NCI-H2081 (cell line): Measurements from ENCODE around the gene ALK.
"Not testable (repeated sequence)": the region's sequence is repeated elsewhere in the genome, so short reads cannot be mapped to it uniquely, and the experiment has no call there.

ENCODE experiments used
- DNase-seq, 2 experiments: peaks; one replicate each; lab custom pipeline; 2025; lab: John Stamatoyannopoulos, UW

The ALK gene

DNA sequence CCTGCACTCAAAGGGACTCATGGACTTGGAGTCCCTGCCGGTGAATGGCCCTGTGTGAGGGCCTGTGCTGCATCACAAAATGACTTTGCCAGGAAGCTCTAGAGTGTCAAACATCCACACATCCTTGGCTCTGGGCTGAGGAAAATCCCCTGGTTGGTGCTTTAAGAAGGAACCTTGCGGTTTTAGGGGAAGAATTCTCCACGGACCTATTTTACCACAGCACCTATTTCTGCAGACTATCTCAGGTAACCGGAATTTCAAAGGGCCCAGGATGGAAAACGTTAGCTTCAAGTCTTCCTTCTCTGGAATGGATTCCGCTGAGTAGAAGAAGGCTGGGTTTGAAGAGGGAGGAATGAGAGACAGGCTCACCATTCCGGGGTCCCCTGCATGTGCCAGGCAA lies 166.2 kb downstream of the ALK start:
- DNase-seq: no peak

DNA sequence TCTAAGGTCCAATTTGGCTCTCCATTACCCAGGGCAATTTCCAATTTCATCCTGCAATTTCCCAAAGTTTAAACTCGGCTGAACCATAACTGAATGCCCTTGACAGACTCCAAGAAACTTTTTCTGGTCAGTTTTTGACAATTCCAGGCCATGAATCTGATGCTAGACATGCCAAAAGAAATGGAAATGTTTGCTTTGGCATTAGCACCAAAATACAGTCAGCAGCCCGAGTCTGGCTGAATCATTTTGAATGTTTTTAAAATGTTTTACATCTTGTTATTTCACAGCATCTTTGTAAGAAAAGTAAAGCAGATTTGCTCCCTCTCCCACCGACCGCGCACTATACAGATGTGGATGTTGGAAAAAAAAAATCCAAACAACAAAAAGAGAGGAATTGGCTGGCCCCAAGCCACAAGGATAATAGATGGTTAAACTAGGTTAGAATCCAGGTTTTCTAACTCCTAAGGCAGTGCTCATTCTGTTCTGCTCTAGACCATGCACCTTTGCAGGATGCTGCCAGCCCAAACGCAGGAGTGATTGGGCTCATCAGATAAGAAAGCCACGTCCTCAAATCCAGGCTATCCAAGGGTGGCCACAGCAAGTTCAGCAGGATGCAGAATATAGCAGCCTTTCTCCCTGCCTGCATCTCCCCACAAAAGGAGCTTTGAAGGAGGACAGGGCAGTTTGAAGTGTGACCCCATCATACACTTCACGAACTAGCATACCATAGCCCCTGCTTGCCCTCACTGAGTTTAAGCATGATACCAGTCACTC lies 167.5 kb downstream of the ALK start:
- DNase-seq: no peak

DNA sequence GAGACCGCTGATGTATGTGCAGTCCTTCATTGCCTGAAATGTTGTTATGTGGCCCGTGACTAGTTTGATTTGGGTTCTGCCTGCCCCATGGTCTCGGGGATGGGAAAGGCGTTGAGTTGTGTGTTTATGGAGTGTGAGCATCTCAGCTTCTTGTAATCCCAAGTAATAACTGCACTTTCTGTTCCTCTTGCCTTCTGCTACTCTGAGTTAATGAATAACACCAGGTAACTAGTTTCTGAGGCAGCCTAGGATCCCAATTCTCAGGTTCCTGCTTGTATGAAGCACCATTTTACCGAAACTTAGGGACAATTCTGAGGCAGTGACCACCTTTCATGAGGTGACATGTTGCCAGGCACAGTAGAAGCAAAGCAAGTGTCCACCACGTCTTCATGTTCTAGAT lies 170.0 kb downstream of the ALK start:
- DNase-seq: no peak

DNA sequence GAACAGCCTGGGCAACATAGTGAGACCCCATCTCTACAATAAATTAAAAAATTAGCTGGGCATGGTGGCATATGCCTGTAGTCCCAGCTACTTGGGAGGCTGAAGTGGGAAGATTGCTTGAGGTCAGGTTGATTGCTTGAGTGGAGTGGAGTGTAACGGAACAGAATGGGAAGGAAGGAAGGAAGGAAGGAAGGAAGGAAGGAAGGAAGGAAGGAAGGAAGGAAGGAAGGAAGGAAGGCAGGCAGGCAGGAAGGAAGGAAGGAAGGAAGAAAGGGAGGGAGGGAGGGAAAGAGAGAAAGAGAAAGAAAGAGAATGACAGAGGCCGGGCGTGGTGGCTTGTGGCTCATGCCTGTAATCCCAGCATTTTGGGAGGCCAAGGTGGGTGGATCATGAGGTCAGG lies 170.9 kb downstream of the ALK start:
- DNase-seq: not testable (repeated sequence)

DNA sequence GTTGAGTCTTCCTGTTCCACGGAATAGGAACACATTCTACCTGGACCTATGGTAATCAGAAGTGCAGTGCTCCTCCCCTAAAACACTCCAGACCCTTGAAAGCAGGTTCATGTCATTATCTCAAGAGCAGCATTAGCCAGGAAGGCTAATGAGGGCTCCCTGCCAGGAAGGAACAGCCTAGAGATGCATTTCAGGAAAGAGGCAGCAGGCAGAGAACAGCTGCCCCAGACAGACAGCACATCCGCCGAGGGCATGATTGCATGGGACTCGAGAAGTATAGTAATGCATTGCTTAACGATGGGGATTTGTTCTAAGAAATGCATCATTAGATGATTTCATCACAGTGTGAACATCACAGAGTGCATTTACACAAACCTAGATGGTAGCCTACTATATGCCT lies 171.5 kb downstream of the ALK start:
- DNase-seq: no peak

DNA sequence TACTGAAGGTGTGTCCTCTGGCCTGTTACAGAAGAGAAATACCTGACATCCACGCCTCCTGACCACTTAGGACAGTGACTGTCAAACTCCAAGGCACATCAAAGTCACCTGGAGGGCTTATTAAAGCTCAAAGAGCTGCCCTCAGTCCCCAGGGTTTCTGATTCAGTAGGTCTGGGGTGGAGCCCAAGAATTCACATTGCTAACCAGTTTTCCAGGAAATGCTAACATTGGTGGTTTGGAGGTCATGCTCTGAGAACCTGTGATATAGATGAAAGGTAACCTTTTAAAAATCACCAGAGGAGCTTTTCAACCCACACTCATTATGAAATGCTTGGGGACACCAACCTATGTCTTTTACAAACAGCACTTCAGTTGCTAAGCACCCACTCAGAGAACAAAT lies 172.3 kb downstream of the ALK start:
- no peak for DNase-seq

DNA sequence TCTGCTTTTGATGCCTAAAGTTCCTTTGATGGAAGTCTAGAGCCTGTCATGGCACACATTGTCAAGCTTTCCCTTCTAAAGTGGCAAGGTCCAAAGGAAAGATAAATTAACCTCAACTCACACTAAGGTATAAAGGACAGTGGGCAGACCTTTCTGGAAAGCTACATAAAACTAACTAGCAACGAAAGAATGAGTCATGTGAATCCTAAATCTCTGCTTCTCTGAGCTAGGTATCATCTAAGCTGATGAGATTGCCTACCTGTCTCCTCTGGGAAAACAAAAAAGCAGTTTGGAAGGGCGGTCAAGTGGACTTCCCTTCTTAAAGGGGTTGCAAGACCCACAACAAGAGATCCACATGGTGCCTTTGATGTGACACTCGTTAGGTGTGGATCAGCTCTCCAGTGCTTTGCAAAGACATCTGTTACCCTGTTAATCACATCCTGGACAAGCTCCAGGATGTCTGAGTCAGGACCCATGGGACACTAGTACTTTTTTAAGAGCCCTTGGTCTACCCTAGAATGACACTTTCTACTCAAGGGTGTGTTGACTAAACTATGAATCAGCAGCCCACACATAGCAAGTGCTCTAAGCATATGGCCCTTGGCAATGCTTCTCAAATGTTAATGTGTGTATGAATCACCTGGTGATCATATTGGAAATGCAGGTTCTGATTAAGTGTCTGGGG lies 173.5 kb downstream of the ALK start:
- no peak for DNase-seq

DNA sequence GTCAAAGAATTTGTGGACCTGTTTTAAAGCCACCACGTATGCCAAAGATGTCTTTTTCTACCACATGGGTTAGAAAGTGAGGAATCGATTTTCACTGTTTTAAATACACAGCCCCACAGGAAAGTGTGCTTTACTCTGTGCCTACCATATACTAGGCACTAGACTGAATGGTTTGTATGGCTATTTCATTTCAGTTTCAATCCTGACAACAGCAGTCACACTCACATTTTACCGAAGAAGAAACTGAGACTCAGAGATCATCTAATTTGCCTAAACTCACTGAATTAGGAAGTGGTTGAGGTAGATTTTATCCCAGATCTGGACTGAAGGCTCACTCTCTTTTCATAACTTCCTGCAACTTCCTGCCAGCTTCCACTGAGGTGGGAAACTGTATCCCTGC lies 176.4 kb downstream of the ALK start:
- DNase-seq: no peak

DNA sequence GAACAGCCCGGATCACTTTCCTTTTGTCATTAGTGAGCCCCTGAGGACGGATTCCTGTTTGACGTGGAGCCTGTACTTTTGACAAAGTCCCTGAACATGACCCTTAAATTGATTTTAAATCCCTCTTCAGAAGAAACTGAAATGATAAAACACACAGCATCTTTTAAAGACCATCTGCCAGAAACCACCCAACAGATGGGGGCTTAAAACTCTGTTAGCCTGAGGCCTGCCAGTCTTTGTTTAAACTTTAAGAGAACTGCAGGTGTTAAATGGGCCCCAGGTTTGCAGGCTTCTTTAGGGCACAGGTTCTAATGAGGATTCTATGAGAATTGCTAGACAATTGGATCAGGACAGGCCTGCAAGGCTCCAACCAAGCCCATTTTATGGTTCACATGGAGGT lies 177.9 kb downstream of the ALK start:
- no peak for DNase-seq

DNA sequence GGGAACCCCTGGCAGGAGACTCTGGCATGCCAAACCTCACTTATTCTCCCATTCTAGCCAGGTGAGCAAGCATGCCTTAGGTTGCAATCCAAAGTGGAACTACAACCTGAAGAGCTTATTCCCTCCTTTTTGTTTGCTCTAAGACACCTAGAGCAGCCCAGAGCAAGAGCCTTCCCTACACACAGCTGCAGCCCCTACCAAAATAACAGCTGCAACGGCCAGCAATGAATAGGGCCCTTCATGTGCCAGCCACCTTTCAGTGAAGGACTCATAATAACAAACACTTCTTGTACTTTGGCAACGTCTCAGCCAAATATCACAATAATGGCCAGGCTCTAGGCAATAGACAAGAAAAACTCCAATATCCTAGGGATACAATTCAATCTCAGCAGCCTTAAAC lies 178.7 kb downstream of the ALK start:
- DNase-seq: no peak

DNA sequence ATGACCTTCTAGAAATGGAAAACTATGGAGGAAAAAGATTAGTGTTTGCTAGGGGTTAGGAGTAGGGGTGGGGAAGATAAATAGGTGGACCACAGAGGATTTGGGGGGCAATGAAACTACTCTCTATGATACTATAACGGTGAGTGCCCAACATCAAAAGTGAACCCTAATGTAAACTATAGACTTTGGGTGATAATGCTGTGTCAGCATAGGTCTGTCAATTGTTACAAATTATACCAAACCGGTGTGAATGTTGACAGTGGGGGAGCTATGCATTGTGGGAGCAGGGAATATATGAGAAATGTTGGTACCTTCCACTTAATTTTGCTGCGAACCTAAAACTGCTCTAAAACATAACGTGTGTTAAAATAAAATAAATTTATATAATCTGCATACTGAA lies 180.3 kb downstream of the ALK start:
- no peak for DNase-seq

DNA sequence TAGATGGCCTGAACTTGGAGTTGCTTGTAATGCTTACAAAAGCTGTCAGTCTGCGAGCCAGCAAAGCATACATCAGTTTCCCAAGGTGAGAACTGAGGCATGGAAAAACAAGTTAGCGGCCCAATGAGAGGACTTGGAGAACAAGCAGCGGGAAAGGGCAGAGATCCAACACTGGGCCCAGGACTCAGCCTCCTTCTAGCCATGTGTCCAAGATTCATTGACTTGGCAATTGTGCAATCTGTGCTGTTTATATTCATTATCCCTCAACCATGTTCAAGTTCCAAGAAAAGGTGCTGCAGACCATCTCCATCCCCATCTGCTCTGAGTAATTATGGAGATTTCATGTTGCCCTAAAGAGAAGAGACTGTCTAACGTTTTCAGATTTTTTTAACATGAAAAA lies 187.4 kb downstream of the ALK start:
- no peak for DNase-seq

DNA sequence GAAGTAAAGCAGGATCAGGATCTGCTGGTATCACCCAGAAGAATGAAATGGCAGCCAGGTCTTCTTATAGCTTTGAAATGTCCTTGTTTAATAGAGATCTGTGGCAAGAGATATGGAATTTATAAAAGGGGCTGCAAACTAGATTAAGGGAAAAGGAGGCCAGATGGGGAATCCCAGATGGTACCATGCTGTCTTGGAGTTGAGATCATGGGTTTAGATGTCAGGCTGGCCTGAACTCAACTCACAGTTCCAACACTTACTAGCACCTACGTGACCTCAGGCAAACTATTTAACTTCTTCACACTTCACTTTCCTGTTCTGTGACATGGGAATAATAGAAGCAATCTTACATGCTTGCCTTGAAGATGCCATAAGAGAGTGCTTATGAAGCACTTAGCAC lies 188.2 kb downstream of the ALK start:
- no peak for DNase-seq

DNA sequence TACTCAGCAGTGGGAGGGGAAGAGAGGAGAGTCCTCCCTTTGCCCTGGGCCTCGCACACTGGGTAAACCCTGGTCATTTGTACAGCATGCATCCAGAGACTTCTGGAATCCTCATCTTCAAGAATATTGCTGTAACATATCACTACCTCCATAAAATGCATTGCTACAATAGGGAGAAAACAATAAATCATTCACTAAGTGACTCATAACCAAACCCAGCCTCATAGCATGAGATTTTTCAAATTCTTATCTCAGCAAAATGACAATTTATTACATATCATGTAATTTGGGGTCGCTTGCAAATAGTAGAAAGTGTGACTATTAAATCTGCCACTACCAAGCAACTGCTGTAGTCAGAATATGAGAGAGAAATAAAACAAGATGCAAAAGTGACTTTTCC lies 189.4 kb downstream of the ALK start:
- no peak for DNase-seq

DNA sequence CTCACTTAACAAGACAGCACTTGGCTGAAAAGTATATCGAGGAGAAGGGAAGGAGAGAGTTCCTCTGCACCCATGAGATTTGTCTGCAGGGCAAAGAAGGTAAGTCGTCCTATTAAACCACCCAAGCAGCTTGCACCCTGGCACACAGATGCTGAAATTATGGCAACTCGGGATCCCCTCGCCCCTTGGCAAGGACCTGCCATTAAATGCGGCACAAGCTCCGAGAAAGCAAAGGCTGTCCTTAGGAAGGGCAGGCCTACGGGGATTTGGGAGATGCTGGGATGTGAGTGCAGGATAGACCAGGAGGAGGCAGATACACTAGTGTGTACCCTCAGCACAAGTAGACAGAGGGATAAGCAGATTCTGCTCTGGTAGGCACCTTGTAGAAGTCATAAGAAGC lies 191.5 kb downstream of the ALK start:
- no peak for DNase-seq

DNA sequence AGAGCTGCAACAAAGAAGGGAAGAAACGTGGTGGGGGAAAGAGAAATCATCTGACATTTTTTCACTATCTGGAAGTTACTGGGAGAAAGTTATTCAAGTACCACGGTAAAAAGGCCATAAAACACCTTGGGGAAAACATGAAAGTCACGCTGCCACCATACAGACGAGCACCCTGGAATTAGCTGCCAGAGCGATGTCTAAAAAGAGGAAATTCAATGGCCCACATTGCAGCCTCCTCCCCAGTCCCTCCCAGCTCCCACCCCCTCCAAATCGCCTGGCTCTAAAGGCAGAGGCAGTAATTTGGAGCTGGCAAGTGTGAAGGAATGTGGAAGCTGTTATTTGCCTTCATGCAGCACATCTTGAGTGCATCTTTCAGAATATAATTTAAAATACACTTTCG lies 192.0 kb downstream of the ALK start:
- DNase-seq: no peak

DNA sequence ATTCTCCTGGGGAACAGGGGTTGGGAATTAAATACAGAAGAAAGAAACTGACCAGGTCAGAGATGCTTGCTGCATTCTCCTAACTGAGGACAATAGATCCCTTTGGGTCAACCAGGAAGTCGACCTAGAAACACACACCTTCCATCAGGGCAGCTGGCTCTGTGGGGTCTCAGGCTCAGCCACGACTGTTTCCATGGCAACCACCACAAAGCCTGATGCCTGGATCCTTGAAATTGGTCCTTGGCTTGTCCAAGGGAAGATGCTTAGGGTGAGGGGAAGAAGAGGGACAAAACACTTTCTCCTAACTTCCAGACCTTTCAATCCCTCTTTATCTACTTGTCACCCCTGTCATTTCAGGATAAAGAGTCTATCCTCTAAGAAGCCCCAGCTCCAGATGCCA lies 194.4 kb downstream of the ALK start:
- DNase-seq: no peak

DNA sequence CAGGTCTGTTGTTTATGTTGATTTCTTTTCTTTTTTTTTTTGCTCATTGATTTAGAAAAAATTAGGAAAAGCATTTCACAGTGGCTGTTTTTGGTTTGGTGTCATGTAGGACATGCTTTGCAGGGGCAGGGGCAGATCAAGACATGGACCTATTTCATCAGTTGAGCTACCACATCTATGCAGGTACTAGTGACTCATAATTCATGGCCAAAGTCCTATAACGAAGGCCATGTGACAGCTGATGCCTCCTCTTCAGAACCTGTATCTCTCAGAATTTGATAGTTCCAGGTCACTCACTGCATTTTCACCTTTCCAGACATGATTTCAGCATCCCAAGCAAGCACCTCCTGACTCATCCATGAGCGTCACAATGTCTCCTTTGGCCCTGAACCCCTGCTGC lies 195.8 kb downstream of the ALK start:
- no peak for DNase-seq

DNA sequence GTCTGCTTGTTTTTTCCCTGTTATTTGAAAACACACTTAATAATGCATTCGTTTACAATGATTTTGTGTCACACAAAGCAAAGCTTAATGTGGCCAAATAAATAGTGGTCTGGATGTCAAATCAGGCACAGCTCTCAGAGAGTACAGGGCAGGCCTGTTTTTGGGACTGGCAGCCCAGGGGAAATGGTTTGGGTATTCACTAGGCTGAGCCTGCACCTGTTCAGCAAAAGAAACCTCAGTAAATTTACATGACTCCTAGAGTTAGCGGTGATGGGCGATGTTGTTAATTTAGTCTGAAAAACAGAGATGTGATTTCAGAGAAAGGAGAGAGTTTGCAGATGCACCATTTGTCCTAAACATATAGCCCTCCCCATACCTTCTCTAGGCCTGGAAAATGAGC lies 197.1 kb downstream of the ALK start:
- no peak for DNase-seq

DNA sequence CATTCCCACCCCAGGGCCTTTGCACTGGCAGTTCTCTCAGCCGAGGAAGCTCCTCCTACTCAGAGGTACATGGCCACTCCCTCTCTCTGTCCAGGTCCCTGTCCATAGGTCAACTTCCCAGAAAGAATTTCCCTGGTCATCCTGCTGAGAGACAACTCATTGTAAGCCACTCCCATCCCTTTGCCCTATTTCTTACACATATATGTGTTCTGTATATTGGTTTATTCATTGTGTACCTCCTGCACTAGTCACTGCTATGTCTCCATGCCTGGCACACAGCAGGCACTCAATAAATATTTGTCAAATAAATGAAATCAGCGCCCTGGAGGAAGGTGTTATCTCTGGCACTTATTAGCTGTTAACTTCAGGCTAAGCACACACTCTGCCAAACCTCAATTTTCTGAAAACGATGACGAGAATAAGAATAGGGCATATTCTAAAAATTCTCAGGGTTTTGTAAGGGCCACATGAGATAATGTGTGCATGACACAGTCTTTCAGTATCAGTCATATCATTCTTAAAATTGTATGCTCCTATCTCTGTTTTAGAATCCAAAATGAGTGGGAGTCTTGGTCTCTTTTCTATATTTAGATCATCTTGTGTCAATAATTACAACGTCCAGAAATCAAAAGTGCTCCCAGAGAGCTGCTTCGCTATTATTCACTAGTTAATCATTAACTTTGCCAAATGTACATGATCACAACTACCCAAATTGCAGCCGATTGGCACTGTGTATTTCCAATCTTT lies 198.0 kb downstream of the ALK start:
- DNase-seq: no peak

DNA sequence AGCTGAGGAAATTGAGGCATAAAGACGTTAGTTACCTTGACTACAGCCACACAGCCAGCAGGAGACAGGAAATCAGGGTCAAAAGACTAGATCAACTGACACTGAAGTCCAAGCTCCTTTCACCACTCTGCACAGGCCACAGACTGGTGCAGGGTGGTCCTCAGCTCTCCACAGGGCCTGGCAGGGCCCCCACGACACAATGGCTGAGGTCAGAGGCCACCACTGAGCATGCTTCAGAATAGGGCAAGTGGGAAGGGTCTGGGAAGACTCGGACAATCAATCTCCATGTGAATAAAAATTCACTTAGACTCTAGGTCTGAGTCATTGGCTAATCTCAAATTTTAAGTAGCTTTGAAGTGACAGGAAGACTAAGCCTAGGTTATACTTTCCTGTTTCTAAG lies 201.7 kb downstream of the ALK start:
- no peak for DNase-seq

DNA sequence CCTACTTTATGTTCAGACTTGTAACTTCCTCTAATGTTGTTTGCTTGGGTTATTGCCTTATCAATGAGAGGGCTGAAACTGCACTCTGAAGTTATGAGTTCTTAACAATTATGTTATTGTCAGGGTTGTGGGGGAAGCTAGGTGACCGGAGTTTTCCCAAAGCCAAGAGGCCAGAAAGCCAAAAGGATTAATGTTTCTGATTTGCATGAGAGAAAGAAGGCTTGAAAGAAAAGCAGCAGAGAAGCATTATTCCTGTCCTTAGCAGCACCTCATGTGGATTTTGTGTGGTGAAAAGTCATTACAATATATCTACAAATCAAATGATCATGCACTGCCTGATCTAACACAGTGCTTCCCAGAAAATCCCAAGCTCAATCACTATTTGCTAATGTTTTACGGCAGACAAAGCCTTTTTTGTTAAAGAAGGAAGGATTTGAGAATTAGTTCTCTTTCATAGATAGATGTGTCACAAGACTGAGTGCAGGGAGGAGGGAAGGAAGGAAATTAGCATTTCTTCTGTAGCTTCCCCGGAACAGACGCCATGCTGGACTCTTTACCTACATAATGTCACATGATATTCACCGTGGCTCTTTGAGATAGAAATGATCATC lies 203.2 kb downstream of the ALK start:
- no peak for DNase-seq

DNA sequence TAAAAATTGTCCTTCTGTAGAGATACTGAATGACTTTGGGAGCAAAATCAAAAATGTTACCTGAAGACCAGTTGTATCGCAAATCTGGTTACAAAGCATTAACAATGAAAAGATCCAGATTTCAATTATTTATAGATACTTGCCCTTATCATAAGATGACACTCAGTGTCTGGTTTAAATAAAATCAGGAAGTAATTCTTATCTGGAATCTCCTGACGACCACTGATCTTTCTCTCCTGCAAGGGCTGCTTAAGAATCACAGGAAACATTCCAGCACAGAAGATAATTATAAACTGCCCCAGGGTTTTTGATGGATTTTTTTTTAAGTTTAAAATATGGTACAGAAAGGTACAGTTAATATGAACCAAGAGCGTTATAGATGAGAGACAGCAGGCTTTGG lies 205.7 kb downstream of the ALK start:
- no peak for DNase-seq
